Right ventricle myocardium superior (tissue), 1 donor: Measurements from ENCODE around the gene HEXIM2. TPM values are rescaled to one million over a fixed set of nuclear protein-coding genes. Genes with fewer than 3 reads are reported as not detected.

ENCODE experiments used
- ATAC-seq: fragments of 200-7000 bp; cut with Tn5 transposase; one replicate; pipeline ENCODE4 v1.9.1; 2020; ENCODE audit warnings: mild to moderate bottlenecking; ENCODE audit not compliant: poor library complexity
- DNase-seq: peaks from one replicate; pipeline ENCODE4 v3.0.0-alpha.2; 2020
- intact Hi-C: fragments of 100-400 bp; cut with DNase I; formaldehyde crosslinking; loops from one replicate; pipeline ENCODE4 v1.11.2; 2022
- total RNA-seq: library from RNA; stranded (reverse); fragmentation: NEBNext Ultra II Directional; extraction: Animal tissue kit (Norgen Biotek cat#: 25700); gene quantifications from one replicate; pipeline ENCODE4 v1.2.1, GENCODE V29; 2021
- donor health status: DM: no; HTN: yes; CAD: no; lungs with severe emphysema.

The HEXIM2 gene
- total RNA-seq, 1 donor from 2014 or later: 8.0 TPM

DNA sequence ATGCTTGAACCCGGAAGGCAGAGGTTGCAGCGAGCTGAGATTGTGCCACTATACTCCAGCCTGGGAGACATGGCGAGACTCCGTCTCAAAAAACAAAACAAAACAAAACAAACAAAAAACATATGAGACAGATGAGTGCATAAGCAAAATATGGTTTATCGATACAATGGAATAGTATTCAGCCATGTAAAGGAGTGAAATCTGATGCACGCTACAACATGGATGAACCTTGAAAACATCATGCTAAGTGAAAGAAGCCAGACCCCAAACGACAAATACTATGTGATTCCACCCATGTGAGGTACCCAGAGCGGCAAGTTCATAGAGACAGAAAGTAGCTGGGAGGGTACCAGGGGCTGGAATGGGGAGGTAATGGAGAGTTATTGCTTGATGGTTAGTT lies 36.2 kb upstream of the HEXIM2 start:
- ATAC-seq: no peak
- intact Hi-C loops: no loop called here
- no peak for DNase-seq

DNA sequence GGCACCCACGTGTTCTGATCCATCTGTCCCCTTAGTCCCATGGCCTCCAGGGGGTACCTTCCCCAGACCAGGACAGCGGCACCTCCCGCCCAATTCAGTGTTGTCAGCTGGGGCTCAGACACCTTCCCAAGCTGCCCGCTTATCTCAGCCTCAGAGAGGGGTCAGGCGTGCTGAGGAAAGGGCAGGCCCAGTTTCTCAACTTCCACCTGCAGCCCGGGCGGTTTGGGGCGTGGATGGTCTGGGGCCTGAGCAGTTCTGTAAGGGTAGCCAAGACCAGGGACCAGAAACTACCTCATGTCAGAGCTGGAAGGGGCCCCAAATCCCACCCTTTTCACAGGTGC lies 34.5 kb upstream of the HEXIM2 start:
- DNase-seq: peak; percentile 45
- intact Hi-C loops: no loop called here
- peak; percentile 6 for ATAC-seq

DNA sequence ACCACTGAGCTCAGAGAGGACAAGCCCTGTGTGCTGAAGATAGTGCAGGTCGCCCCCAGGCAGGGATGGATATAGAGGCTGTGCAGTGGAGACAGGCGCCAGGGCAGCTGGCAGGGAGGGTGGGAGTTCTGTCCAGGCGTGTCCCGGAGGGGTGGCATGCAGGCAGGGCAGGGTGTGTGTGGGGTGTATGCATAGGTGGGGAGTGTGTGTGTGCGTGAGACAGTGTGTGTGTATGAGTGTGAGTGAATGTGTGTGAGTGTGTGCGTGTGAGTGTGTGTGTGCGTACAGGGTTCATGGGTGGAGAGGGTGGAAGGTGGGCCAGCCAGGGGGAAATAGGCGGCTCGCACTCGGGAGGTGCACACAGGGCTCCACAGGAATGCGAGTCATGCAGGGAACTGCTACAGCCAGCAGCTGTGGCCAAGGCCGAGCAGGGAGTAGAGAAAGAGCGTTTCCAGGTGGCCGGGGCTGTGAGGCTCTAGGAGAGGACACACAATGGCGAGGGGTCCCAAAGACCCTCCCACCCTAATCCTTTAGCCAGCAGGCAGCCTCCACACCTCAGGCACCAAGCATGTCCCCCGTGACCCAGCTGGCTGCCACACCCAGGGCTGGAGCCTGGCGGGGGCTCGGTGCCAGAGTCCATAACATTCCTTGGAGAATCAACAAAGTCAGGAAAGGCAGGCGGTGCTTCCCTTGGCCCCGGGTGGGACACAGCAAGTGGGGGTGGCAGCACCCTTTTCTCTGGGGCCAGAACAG lies 34.0 kb upstream of the HEXIM2 start:
- intact Hi-C loops: no loop called here
- ATAC-seq: peak; percentile 47
- peak; percentile 79 for DNase-seq

DNA sequence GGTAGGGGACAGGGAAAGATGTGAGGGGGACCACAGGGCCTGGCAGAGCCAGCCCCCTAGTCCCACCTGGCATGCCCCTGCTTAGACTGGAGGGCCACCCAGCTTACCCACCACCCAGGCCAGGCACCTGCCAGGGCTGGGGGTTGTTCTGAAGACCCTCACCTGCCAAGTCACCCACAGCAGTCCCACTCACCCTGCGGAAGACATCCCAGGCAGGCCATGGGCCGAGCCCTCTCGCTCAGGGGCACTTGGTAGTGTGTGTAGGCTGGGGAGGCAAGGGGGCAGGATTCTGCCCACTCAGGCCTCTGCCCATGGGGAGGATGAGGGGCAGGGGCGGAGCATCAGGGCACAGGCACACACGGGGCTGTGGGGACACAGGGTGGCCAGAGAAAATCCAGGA lies 33.3 kb upstream of the HEXIM2 start:
- ATAC-seq: no peak
- intact Hi-C loops: no loop called here
- peak; percentile 39 for DNase-seq

DNA sequence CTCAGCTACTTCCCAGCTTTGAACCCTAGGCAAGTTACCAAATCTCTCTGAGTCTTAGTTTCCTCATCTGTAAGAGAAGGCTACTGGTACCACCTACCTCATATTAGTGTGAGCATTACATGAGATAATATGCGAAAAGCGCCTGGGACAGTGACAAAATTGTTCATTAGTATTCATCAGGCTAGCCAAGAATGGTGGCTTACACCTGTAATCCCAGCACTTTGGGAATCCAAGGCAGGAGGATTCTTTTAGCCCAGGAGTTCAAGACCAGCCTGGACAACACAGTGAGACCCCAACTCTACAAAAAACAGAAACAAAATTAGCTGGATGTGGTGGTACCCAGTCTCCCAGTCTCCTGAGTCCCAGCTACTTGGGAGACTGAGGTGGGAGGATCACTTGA lies 32.7 kb upstream of the HEXIM2 start:
- DNase-seq: no peak
- intact Hi-C loops: no loop called here
- no peak for ATAC-seq

DNA sequence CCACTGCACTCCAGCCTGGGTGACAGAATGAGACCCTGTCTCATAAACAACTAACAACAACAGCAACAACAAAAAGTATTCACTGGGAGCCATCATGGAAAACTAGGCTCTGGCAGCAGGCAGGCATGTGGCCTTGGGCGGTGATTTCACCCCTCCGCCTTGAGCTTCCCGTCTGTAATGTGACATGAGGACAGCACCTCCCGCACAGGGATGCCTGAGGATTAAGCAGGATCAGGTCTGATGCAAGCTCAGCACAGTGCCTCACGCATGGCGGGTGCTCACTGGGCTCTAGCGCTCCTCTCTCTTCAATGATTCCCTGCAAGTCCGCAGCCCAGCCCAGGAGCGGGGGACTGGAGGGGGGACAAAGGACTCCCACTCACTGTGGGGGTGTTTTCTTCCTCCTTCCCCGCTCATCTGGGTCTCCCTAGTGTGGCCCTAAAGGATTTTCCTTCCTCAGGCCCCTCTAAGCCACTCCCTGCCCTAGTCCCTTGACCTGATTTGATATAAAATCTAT lies 32.2 kb upstream of the HEXIM2 start:
- intact Hi-C loops: no loop called here
- DNase-seq (peak; percentile 60), ATAC-seq (no peak)

DNA sequence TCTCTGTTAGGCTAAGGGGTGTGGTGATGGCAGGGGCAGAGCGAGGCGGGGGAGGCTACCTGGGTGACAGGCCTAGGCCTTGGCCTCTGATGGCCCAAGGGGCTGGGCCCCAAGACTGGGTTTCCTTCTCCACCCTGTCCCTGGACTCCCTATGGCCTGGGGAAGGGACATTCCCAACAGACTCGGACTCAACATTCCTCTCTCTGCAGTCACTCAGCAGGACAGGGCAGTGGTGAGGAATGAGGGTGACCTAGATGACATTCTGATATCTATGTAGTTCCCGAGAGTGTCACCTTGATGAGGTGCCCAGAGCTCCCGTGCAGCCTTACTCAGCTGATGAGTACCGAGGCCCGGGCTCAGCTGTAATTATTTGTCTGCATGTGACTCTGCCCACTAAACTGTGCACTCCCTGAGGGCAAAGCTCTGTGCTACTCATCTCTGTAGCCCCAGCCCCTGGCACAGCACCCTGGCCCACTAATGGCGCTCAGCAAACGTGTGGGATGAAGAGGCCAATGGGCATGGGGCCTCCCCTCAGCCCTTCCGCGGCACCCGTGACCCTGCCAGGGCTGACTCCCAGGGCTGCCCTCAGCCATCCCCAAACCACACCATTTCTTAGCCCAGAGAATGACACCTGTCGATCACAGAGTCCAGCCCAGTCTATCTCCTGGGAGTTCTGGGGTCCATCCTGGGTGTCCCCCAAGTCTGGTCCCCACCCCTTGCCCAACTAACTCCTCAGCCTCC lies 31.6 kb upstream of the HEXIM2 start:
- ATAC-seq (no peak), DNase-seq (peak; percentile 46)
- intact Hi-C loops: loop anchor here (5.0 kb wide), 2 partner anchors 33 to 208 kb away; no protein-coding TSS in a partner anchor

DNA sequence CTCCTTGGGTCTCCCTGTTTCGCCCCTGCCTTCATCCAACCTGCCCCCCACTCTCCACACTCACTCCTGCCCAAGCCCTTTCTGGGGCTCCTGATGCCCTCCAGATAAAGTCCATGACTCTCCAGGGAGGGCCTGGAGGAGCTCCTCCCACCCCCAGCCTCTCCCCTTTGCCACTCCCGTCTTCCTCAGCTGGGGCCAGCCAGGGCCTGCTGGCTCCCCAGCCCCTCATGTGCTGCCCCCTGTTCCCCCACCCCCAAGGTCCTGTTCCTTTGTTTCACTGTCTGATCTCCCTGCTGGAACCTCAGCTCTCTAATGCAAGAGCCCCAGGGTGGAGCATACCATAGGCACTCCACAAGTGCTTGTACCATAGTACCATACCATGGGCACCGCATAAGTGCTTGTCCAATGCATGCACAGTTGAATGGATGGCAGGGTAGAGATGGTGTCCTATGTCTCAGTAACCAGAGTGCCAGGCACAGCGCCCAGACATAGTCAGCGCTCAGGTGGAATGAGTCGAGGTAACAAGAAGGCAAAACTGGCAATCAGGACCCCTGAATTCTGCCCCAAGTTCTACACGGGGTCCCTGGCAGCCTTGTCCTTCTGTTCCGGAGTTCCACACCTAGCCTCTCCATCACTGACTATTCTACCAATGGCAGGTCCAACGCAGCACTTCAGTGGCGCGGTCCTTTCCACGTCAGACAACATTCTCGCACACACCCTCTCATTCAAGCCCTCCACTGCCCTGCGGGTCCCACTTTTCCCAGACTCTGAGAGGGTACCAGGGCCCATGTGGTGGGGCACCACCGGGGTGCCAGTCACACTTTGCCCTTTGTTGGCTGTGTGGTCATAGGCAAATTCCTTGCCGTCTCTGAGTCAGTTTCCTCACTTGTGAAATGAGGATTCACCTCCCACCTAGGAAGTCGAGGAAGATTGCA lies 30.7 kb upstream of the HEXIM2 start:
- DNase-seq: peak; percentile 33
- intact Hi-C loops: loop anchor here (5.0 kb wide), 2 partner anchors 34 to 209 kb away; no protein-coding TSS in a partner anchor
- ATAC-seq: no peak

DNA sequence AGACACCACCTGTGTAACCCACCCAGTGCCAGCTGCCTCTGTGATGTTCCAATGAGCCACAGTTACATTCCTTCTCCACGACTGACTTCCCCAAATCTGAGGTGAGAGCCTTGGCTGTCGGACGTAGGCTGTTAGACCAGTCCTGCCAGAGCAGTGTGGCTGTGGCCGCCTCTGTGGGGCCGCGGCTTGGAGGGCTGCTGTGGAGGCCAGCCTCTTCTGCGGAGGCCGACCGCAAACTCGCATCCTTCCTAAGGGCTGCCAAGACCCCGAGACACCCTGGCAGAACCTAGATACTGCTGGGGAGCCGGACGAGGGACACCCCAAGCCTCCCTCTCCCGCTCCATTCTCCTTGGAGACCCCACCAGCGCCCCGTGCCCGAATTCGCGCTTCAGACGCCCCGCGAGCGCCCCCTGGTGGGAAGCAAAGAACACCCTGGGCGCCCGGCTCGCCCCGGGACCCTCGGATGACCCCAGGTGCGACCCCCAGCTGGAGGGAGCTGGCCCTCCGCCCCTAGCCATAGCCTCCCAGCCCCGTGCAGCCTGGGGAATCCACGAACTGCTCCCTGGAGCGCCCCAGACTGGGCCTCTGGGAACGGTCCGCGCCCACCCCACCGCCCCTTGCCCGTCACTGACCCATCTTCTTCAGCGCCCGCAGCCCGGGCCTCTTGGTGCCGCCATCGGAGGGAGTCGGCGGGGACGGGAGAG lies 29.9 kb upstream of the HEXIM2 start:
- DNase-seq (peak; percentile 71), ATAC-seq (no peak)
- intact Hi-C loops: loop anchor here (5.0 kb wide), 2 partner anchors 34 to 209 kb away; no protein-coding TSS in a partner anchor

DNA sequence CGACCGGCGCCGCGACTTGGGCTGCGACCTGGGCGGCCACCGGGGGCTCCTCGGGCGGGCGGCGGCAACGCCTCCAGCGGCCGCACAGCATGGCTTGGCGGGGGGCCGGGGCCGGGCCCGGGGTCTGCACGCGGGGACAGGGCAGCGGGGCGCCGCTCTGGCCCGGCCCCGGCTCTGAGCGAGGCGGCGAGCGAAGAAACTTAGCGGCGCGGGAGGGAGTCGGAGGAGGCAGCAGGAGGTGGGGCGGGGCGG lies 29.4 kb upstream of the HEXIM2 start, which contains the start of gene PLCD3:
Gene PLCD3, minus strand, starts transcription at position 196 of the 252 bp plus-strand sequence. Its CDS starts 105 bp downstream, at position 91.
- ATAC-seq (no peak), DNase-seq (no peak)
- intact Hi-C loops: loop anchor here (5.0 kb wide), 2 partner anchors 35 to 210 kb away; no protein-coding TSS in a partner anchor

DNA sequence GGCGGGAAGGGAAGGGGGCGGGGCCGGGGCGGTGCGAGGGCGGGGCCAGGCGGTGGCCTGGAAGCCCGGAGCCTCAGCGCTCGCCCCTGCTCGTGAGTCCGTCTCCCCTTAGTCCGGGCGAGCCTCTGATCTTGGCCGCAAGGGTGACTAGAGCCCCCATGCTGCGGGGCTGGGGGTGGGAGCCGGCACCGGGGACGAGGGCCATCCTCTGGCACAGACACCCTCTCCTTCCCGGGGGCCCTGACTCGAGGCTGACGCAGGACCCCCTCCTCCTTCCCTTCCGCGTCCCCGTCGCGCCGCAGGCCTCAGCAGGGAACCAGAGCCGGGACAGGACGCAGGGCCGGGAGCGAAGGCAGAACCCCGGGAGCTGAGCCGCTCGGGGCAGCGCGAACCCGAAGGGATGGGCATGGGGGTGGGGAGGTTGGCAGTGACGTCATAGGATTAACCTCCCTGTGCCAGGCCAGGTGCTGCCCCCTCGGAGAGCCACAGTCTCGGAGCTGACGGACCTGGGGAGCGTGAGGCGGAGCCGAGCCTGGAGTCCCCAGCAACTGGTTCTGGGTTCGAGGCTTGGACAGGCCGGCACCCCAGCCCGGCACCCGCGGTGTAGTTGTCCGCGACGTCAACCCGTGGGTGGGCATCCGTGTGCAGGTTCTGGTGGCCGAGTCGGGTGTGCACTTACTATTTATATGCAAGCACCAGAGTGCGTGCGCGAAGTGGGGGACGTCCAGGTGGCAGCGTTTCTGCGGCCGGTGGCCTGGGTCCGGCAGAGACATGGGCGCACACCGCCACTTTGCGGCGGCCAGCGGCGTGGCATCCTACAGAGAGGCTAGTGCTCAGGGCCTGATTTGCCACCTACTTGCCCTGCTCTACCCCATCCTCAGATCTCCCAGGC lies 28.9 kb upstream of the HEXIM2 start:
- intact Hi-C loops: loop anchor here (5.0 kb wide), 2 partner anchors 36 to 211 kb away; no protein-coding TSS in a partner anchor
- ATAC-seq (peak; percentile 76), DNase-seq (peak; percentile 93)

DNA sequence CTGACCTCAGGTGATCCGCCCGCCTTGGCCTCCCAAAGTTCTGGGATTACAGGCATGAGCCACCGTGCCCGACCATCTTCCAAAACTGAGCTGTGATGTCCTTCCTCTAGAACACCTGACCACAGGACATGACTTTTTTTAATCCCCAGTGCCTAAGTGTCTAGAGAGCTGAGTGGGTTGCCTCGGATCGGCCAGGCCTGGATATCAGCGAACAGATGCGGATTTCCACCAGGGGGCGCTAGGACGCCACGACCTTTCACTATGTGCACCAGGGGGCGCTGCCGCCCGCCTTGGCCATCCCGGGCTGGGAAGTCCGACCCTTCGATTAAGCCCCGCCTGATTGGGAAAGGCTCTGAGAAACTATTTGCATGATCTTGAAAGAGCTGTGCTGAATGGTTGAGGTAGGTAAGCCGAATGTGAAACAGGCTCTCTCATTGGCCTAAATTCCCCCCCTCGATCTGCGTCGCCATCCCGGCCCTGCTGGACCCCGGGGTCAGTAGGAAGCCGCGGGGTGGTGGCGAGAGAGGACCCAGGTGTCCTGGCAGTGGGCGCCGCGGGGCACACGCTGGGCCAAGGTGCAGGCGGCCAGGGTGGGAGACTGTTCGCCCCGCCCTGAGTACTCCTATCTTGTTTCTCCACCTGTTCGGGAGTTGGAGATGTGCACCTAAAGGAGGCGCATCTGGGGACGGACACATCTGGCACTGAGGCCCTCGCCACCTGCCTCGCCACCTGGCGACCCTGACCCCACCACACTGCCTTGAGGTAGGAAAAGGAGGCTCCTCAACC lies 26.3 kb upstream of the HEXIM2 start, which contains the start of gene ACBD4:
Gene ACBD4, plus strand, starts transcription at position 496 of the 786 bp plus-strand sequence. CDS start 458 bp downstream, outside the sequence.
- intact Hi-C loops: loop anchor here (1.0 kb wide), 1 partner anchor 63 kb away; no protein-coding TSS in a partner anchor
- ATAC-seq (peak; percentile 82), DNase-seq (peak; percentile 97)

DNA sequence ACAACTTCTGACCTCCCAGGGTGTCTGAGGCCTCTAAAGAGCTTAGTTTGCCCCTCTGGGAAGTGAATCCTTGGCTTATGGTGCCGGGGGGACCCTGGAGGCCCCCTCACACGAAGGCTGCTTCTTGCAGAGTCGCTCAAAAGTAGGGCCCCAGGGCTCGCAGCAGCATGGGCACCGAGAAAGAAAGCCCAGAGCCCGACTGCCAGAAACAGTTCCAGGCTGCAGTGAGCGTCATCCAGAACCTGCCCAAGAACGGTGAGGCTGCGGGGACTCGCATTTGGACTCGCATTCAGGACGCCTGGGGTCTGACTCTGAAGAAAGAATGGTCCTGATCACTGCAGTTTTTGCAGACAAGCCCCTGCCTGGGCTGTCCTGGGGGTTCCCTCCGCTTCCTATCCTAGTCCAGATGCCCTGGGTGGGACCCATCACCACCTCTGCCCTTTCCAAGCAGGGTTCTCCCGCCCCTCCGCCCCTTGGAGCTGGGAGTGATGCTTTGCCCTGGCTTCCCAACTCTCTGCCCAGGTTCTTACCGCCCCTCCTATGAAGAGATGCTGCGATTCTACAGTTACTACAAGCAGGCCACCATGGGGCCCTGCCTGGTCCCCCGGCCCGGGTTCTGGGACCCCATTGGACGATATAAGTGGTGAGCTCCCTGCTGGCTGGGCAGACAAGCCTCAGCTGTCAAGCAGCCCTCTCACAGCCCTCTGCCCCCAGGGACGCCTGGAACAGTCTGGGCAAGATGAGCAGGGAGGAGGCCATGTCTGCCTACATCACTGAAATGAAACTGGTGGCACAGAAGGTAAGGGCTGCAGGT lies 25.5 kb upstream of the HEXIM2 start:
- DNase-seq (peak; percentile 45), ATAC-seq (no peak)
- intact Hi-C loops: loop anchor here (1.0 kb wide), 1 partner anchor 62 kb away; no protein-coding TSS in a partner anchor

DNA sequence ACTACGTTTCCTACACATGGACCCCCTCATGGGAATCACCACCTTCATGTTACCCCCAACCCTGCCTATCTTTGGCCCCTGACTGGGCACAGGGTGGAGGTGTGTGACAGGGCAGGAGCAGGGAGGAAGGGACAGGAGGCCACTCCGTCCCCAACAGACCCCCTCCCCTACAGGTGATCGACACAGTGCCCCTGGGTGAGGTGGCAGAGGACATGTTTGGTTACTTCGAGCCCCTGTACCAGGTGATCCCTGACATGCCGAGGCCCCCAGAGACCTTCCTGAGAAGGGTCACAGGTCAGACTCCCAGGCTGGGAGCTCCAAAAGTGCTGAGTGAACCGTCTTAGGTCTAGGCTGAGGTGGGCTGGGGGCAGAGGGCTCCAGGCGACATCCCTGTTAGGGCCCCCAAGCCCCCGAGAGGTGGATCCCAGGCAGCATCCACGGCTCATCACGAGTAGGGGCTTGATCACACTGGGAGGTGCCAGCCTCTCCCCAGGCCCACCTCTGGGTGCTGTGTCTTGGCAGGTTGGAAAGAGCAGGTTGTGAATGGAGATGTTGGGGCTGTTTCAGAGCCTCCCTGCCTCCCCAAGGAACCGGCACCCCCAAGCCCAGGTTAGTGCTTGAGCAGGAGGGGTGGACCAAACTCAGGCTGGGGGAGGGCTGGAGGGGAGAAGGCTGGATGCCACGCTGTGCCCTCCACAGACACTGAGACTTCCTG lies 24.7 kb upstream of the HEXIM2 start:
- intact Hi-C loops: no loop called here
- ATAC-seq: no peak
- peak; percentile 40 for DNase-seq
